Stomach (tissue), 9 donors: Measurements from ENCODE around the gene WDR17. TPM values are rescaled to one million over a fixed set of nuclear protein-coding genes. Genes with fewer than 3 reads are reported as not detected.

Source experiments
- DNase-seq, 2 donors: peaks; one replicate each; pipeline versions ENCODE4 v3.0.0 to v3.0.0-alpha.2; 2013 to 2019
- H3K27ac ChIP-seq, 5 donors: fragments of 200-600 bp in 4 of 5; sonication (generic) in 4 of 5; one replicate each; pipeline ENCODE4 v1.5.1; 2013 to 2019; ENCODE audit warnings: mild to moderate bottlenecking in 1 of 5, moderate library complexity in 1 of 5
- H3K27me3 ChIP-seq, 3 donors: fragments of 200-600 bp; sonication (generic); one replicate each; pipeline ENCODE4 v1.5.1; 2017 to 2019; ENCODE audit warnings: mixed run types in 1 of 3
- H3K36me3 ChIP-seq, 4 donors: fragments of 200-600 bp; sonication (generic); 1 replicate in 3 of 4; 2 replicates in 1 of 4; pipeline ENCODE4 v1.5.1; 2016 to 2019
- H3K4me1 ChIP-seq, 4 donors: fragments of 200-600 bp; sonication (generic); one replicate each; pipeline ENCODE4 v1.5.1; 2016 to 2019
- H3K4me3 ChIP-seq, 4 donors: fragments of 200-600 bp; sonication (generic) in 3 of 4; one replicate each; pipeline ENCODE4 v1.5.1; 2016 to 2019; ENCODE audit warnings: mild to moderate bottlenecking in 1 of 4
- H3K9me3 ChIP-seq, 4 donors: fragments of 200-600 bp; sonication (generic); one replicate each; pipeline ENCODE4 v1.5.1; 2016 to 2019
- CTCF ChIP-seq, 7 experiments: fragments of 450-650 bp in 4 of 7; fragments of 200-600 bp in 3 of 7; sonication (generic) in 3 of 7; IDR thresholded peaks; one replicate each; pipeline ENCODE4 v1.5.1; 2016 to 2019; ENCODE audit warnings: antibody characterized with exemption in 7 of 7, control low read depth in 2 of 7, mild to moderate bottlenecking in 1 of 7
- EP300 ChIP-seq: sonication (generic); formaldehyde crosslinking; IDR thresholded peaks from one replicate; pipeline ENCODE4 v1.6.1; 2017; ENCODE audit warnings: antibody characterized with exemption
- POLR2A ChIP-seq, 4 donors: fragments of 450-650 bp; IDR thresholded peaks; one replicate each; pipeline ENCODE4 v1.6.1; 2016; ENCODE audit warnings: antibody characterized with exemption in 4 of 4, control low read depth in 2 of 4, mild to moderate bottlenecking in 1 of 4, moderate library complexity in 1 of 4
- POLR2AphosphoS5 ChIP-seq, 3 donors: sonication (generic); formaldehyde crosslinking; IDR thresholded peaks; one replicate each; pipeline ENCODE4 v1.6.1; 2016; ENCODE audit warnings: antibody characterized with exemption in 3 of 3
- WGBS, 5 donors: extraction: QIAGEN DNeasy Blood & Tissue Kit in 3 of 5; methylation state at CpG; one replicate each; pipeline versions ENCODE4 v1.1.5 to v1.1.7; 2013 to 2018; 5-methylcytosine and 5-hydroxymethylcytosine counted together
- intact Hi-C: fragments of 100-400 bp; cut with DNase I; formaldehyde crosslinking; loops from one replicate; pipeline ENCODE4 v1.15.1; 2023; ENCODE audit warnings: low total_unique reads
- polyA plus RNA-seq, 3 donors: library from polyadenylated mRNA; stranded (reverse); fragments of 200-250 nt; gene quantifications; one replicate each; pipeline ENCODE4 v1.2.3, GENCODE V29; 2013
- small RNA-seq, 4 donors: library from RNA; depleted of rRNA; stranded (forward); fragments of <200 nt; gene quantifications; one replicate each; pipeline ENCODE3, GENCODE V24; 2016
- total RNA-seq, 5 donors: library from RNA; depleted of rRNA; stranded (reverse); fragments of >200 nt; gene quantifications; one replicate each; pipeline versions ENCODE4 v1.1.0 to v1.2.3, GENCODE V29; 2014 to 2016
- donor health status: healthy with polysubstance abuse.
- donor health status: Bipolar disorder and iron deficiency.
- donor health status: healthy.

Gene WDR17
- total and polyA plus RNA-seq, 8 donors, result 0.31 to 6.6 (median 1.8) TPM; not detected in 1

- peaks cover 0 to 6% (median 0%) of the 10 kb centered on the region in 4 donors for H3K4me1 ChIP-seq
- H3K27ac ChIP-seq, result no peak overlapping the region
- H3K36me3 ChIP-seq, result no peaks in the 10 kb centered on the region
- DNase-seq, result no peak
- WGBS, 5 donors, result 38 to 80% (median 74%) methylated on average over 5 of the region's 5 CpGs
- no peaks in the 10 kb centered on the region for H3K27me3 ChIP-seq
- H3K9me3 ChIP-seq, result no peaks in the 10 kb centered on the region
- no peak overlapping the region for H3K4me3 ChIP-seq
- intact Hi-C loops, result no loop called here
- TF ChIP-seq EP300 (no peak), POLR2A (IDR thresholded peaks at IDR 0.05) (no peak), POLR2AphosphoS5 (IDR thresholded peaks at IDR 0.05) (no peak), CTCF (IDR thresholded peaks at IDR 0.05) (no peak)
Measured at GRCh38 chr4:176226736-176227135, 161.1 kb downstream of the WDR17 start.

- H3K27me3 ChIP-seq, result no peaks in the 10 kb centered on the region
- H3K36me3 ChIP-seq, result no peaks in the 10 kb centered on the region
- intact Hi-C loops, result no loop called here
- TF ChIP-seq POLR2AphosphoS5 (IDR thresholded peaks at IDR 0.05) (no peak), POLR2A (IDR thresholded peaks at IDR 0.05) (no peak), CTCF (IDR thresholded peaks at IDR 0.05) (no peak), EP300 (no peak)
- H3K4me3 ChIP-seq, result no peak overlapping the region
- H3K9me3 ChIP-seq, result no peaks in the 10 kb centered on the region
- DNase-seq, result no peak
- peak overlapping the region in 1 of 5 donors; percentile 63 for H3K27ac ChIP-seq
- 47 to 67% (median 59%) methylated on average over 4 of the region's 4 CpGs for WGBS, 5 donors
- H3K4me1 ChIP-seq, result peaks cover 0 to 6% (median 0%) of the 10 kb centered on the region in 4 donors
Measured at GRCh38 chr4:176229645-176230044, 164.0 kb downstream of the WDR17 start.

Small RNA genes lying within 50 kb of the gene (small RNA-seq; reads per million reads assigned to genes)
- 0 reads per million in 4 donors for gene RF00432

Other genes starting within 250 kb of the WDR17 start
- gene SPATA4, start 129.7 kb downstream of the WDR17 start, total RNA-seq, result not detected
- under 1 TPM in 1 of 3 donors, not detected in 2; 0.13 TPM for gene SPATA4, start 129.7 kb downstream of the WDR17 start, polyA plus RNA-seq
- gene ASB5, start 203.4 kb downstream of the WDR17 start, total RNA-seq, result 10 to 100 TPM in 2 of 5 donors, 1 to 10 TPM in 2, not detected in 1; 1.8 to 19.6 (median 6.2) TPM
- 1 to 10 TPM in 2 of 3 donors, not detected in 1; 2.0 to 2.2 TPM for gene ASB5, start 203.4 kb downstream of the WDR17 start, polyA plus RNA-seq